ENCODE data around the gene ITPRIPL2.
A peak's percentile ranks its signal among the peaks of the same experiment; 100 is the strongest.

Gene ITPRIPL2

GRCh38 chr16:19102187-19102872 is 11.4 kb upstream of the ITPRIPL2 start:
- no peak for TF ChIP-seq BHLHE40 (IDR thresholded peaks at IDR 0.05; ENCODE audit: borderline replicate concordance)
- TF ChIP-seq CTBP1 (IDR thresholded peaks at IDR 0.05; ENCODE audit: borderline replicate concordance), result peak; percentile 77
- TF ChIP-seq ZNF384 (IDR thresholded peaks at IDR 0.05), result no peak
- no peak for TF ChIP-seq SP1 (IDR thresholded peaks at IDR 0.05)
- TF ChIP-seq, protein P1, sequence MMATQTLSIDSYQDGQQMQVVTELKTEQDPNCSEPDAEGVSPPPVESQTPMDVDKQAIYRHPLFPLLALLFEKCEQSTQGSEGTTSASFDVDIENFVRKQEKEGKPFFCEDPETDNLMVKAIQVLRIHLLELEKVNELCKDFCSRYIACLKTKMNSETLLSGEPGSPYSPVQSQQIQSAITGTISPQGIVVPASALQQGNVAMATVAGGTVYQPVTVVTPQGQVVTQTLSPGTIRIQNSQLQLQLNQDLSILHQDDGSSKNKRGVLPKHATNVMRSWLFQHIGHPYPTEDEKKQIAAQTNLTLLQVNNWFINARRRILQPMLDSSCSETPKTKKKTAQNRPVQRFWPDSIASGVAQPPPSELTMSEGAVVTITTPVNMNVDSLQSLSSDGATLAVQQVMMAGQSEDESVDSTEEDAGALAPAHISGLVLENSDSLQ (IDR thresholded peaks at IDR 0.05), result peak; percentile 62
- peak; percentile 60 for DNase-seq (ENCODE audit: extremely low spot score)
- ChIA-PET POLR2A (interaction anchor here (0.8 to 1.4 kb wide), 3 partner anchors 11 to 35 kb away, joined by 3 to 6 read pairs (median 3); partner anchors contain the start of genes COQ7 and ITPRIPL2), CTCF (interaction anchor here (0.7 to 1.3 kb wide), 2 partner anchors 43 to 77 kb away, joined by 3 to 4 read pairs; no protein-coding TSS in a partner anchor)

DNA sequence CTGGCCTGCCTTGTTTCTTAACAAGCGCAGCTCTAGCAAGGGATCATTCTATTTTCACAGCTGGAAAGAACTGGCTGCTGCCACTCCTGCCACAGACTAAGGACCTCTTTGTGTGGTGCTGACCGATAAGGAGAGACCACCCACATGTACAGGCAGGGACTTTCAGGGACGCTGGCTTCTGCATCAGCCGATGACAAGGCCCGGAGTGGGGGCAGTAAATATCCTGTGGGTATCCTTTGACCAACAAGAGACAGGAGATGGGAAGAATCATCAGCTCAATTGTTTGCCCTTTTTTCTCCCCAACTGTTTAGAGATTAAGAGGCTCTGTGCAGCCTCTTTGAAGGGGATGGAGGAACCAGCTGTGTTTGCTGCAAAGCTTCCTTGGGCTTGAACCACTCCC is 9.2 kb upstream of the ITPRIPL2 start:
- CTCF ChIA-PET, result no interaction called here
- POLR2A ChIA-PET, result interaction anchor here (1.0 to 3.0 kb wide), 3 partner anchors 10 to 37 kb away, joined by 3 to 23 read pairs (median 3); partner anchors contain the start of genes COQ7 and ITPRIPL2
- no peak for DNase-seq (ENCODE audit: extremely low spot score)
- no peak for TF ChIP-seq SP1 (IDR thresholded peaks at IDR 0.05)
- no peak for TF ChIP-seq TARDBP (IDR thresholded peaks at IDR 0.05)
- TF ChIP-seq FOXK2 (IDR thresholded peaks at IDR 0.05), result no peak
- TF ChIP-seq CTBP1 (IDR thresholded peaks at IDR 0.05; ENCODE audit: borderline replicate concordance), result no peak
- TF ChIP-seq, protein P1 (IDR thresholded peaks at IDR 0.05), result no peak
- TF ChIP-seq L3MBTL2 (conservative IDR thresholded peaks at IDR 0.05), result no peak
- TF ChIP-seq NFRKB (IDR thresholded peaks at IDR 0.05), result no peak
- no peak for TF ChIP-seq FOXM1 (IDR thresholded peaks at IDR 0.05; ENCODE audit: borderline replicate concordance)

DNA sequence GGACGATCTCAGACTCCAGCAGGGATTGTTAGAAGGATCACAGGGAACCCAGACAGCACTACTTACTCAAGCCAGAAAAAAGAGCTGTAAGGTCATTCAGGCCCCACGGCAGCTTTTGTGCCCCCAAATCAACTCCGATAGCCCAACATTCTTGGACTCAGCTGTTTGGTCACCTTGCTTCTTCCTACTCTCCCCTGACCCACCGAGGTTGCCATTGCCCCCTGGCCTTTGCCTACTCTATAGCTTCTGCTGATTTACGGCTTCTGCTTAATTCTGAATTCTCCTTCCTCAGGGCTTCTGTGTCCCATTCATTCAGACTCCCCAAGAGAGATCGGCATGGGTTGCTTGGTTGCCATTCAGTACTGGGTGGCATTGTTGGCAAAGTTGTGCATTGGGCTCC is 8.6 kb upstream of the ITPRIPL2 start:
- TF ChIP-seq ZNF384 (IDR thresholded peaks at IDR 0.05), result no peak
- TF ChIP-seq ARNT (IDR thresholded peaks at IDR 0.05), result no peak
- no peak for TF ChIP-seq TARDBP (IDR thresholded peaks at IDR 0.05)
- no peak for TF ChIP-seq FOXK2 (IDR thresholded peaks at IDR 0.05)
- TF ChIP-seq FOXM1 (IDR thresholded peaks at IDR 0.05; ENCODE audit: borderline replicate concordance), result no peak
- no peak for TF ChIP-seq CTBP1 (IDR thresholded peaks at IDR 0.05; ENCODE audit: borderline replicate concordance)
- no peak for TF ChIP-seq FOXA1 (IDR thresholded peaks at IDR 0.05)
- no peak for TF ChIP-seq L3MBTL2 (conservative IDR thresholded peaks at IDR 0.05)
- TF ChIP-seq NFRKB (IDR thresholded peaks at IDR 0.05), result no peak
- no peak for TF ChIP-seq BHLHE40 (IDR thresholded peaks at IDR 0.05; ENCODE audit: borderline replicate concordance)
- TF ChIP-seq, protein P1 (IDR thresholded peaks at IDR 0.05), result no peak
- TF ChIP-seq SP1 (IDR thresholded peaks at IDR 0.05), result no peak
- TF ChIP-seq ELF4 (IDR thresholded peaks at IDR 0.05), result no peak
- no peak for TF ChIP-seq HDGF (IDR thresholded peaks at IDR 0.05; ENCODE audit: borderline replicate concordance)
- TF ChIP-seq LEF1 (IDR thresholded peaks at IDR 0.05; ENCODE audit: borderline replicate concordance), result no peak
- TF ChIP-seq SUZ12 (IDR thresholded peaks at IDR 0.05), result no peak
- CTCF ChIA-PET, result no interaction called here
- POLR2A ChIA-PET, result interaction anchor here (1.0 to 3.0 kb wide), 3 partner anchors 9 to 38 kb away, joined by 3 to 23 read pairs (median 3); partner anchors contain the start of genes COQ7 and ITPRIPL2
- DNase-seq (ENCODE audit: extremely low spot score), result no peak

GRCh38 chr16:19105891-19106624 is 7.7 kb upstream of the ITPRIPL2 start:
- POLR2A ChIA-PET, result interaction anchor here (3.0 kb wide), 1 partner anchor 8 kb away, joined by 23 read pairs; the partner anchor contains the start of gene ITPRIPL2
- CTCF ChIA-PET, result no interaction called here
- DNase-seq (ENCODE audit: extremely low spot score), result no peak
- TF ChIP-seq ELF4 (IDR thresholded peaks at IDR 0.05) (no peak), FOXA1 (IDR thresholded peaks at IDR 0.05) (no peak), ZNF384 (IDR thresholded peaks at IDR 0.05) (no peak), TARDBP (IDR thresholded peaks at IDR 0.05) (no peak), FOXM1 (IDR thresholded peaks at IDR 0.05; ENCODE audit: borderline replicate concordance) (no peak), FOXK2 (IDR thresholded peaks at IDR 0.05) (no peak), ARNT (IDR thresholded peaks at IDR 0.05) (no peak), SP1 (IDR thresholded peaks at IDR 0.05) (no peak), CTBP1 (IDR thresholded peaks at IDR 0.05; ENCODE audit: borderline replicate concordance) (no peak), HDGF (IDR thresholded peaks at IDR 0.05; ENCODE audit: borderline replicate concordance) (no peak), L3MBTL2 (conservative IDR thresholded peaks at IDR 0.05) (no peak), BHLHE40 (IDR thresholded peaks at IDR 0.05; ENCODE audit: borderline replicate concordance) (no peak), SUZ12 (IDR thresholded peaks at IDR 0.05) (no peak), LEF1 (IDR thresholded peaks at IDR 0.05; ENCODE audit: borderline replicate concordance) (no peak), NFRKB (IDR thresholded peaks at IDR 0.05) (no peak)
- TF ChIP-seq, protein P1 (IDR thresholded peaks at IDR 0.05), result no peak

DNA sequence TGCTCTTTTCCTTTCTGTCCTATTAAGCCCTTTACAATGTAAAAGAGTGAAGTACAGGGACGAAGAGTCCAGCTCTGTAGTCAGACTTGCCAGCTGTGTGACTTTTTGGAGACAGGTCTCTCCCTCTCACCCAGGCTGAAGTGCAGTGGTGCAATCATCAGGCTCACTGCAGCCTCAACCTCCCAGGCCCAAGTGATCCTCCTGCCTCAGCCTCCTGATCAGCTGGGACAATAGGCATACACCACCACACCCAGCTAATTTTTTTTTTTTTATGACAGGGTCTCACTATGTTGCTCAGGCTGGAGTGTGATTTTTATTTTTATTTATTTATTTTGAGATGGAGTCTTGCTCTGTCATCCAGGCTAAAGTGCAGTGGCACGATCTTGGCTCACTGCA is 7.1 kb upstream of the ITPRIPL2 start:
- DNase-seq (ENCODE audit: extremely low spot score), result no peak
- CTCF ChIA-PET, result no interaction called here
- POLR2A ChIA-PET, result no interaction called here
- TF ChIP-seq HDGF (IDR thresholded peaks at IDR 0.05; ENCODE audit: borderline replicate concordance) (no peak), LEF1 (IDR thresholded peaks at IDR 0.05; ENCODE audit: borderline replicate concordance) (no peak), SP1 (IDR thresholded peaks at IDR 0.05) (no peak), FOXK2 (IDR thresholded peaks at IDR 0.05) (no peak), ELF4 (IDR thresholded peaks at IDR 0.05) (no peak), TARDBP (IDR thresholded peaks at IDR 0.05) (no peak), FOXA1 (IDR thresholded peaks at IDR 0.05) (no peak), ARNT (IDR thresholded peaks at IDR 0.05) (no peak), CTBP1 (IDR thresholded peaks at IDR 0.05; ENCODE audit: borderline replicate concordance) (no peak), SUZ12 (IDR thresholded peaks at IDR 0.05) (no peak)
- TF ChIP-seq, protein P1 (IDR thresholded peaks at IDR 0.05), result no peak
